CD1c-positive myeloid dendritic cell (primary cell): ENCODE data around the gene MACROD1.

Source experiments
- DNase-seq: peaks from one replicate; pipeline ENCODE4 v3.0.0-alpha.2; 2016; ENCODE audit errors: extremely low spot score

Gene MACROD1

GRCh38 chr11:64015935-64016845 is 149.7 kb downstream of the MACROD1 start:
- no peak for DNase-seq

- DNase-seq = no peak
These were observed 150.4 kb downstream of the MACROD1 start for GRCh38 chr11:64015510-64015909.

GRCh38 chr11:64014356-64014755 is 151.6 kb downstream of the MACROD1 start:
- DNase-seq = no peak

GRCh38 chr11:64013141-64013896 is 152.6 kb downstream of the MACROD1 start:
- no peak for DNase-seq

DNA sequence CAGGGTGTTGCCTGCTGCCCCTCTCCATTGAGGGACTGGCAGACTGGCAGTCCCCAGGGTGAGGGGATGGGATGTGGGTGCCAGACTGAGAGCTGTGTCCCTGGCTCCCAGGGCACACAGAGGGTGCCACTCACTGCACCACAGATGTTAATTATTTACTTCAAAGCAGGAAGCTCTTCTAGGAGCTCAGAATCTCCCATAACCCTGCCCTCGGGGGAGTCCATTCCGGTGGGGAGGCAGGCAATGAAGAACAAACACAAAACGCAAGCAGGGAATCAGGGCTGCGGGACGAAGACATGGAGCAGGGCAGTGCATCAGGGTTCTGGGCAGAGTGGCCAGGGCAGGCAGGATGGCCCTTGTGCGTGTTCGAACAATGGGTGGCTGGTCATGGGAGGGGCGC is 154.5 kb downstream of the MACROD1 start:
- no peak for DNase-seq

DNA sequence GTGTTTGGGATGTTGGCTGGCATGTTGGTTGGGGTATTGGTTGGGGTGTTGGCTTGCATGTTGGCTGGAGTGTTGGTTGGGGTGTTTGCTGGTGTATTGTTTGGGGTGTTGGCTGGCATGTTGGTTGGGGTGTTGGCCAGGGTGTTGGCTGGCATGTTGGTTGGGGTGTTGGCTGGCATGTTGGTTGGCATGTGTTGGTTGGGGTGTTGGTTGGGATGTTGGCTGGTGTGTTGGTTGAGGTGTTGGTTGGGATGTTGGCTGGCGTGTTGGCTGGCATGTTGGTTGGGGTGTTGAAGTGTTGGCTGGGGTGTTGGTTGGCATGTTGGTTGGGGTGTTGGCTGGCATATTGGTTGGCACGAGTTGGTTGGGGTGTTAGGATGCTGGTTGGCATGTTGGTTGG is 155.1 kb downstream of the MACROD1 start:
- no peak for DNase-seq

DNA sequence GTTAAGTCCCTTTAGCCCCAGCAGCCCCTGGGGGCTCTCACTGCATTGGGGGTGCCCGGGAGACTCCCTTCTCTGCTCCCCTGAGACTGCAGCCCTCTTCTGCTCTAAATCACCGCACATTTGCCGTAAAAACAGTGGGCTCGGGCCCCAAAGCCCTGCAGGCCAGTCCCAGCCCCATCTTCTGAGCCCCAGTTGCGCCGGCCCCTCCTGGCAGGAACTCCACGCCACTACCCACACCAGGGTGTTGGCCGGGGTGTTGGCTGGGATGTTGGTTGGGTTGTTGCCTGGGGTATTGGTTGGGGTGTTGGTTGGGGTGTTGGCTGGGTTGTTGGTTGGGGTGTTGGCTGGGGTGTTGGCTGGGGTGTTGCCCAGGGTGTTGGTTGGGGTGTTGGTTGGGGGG is 156.2 kb downstream of the MACROD1 start:
- DNase-seq = no peak

GRCh38 chr11:64008914-64009633 is 156.8 kb downstream of the MACROD1 start:
- no peak for DNase-seq

GRCh38 chr11:64008283-64008913 is 157.5 kb downstream of the MACROD1 start:
- DNase-seq = no peak

DNA sequence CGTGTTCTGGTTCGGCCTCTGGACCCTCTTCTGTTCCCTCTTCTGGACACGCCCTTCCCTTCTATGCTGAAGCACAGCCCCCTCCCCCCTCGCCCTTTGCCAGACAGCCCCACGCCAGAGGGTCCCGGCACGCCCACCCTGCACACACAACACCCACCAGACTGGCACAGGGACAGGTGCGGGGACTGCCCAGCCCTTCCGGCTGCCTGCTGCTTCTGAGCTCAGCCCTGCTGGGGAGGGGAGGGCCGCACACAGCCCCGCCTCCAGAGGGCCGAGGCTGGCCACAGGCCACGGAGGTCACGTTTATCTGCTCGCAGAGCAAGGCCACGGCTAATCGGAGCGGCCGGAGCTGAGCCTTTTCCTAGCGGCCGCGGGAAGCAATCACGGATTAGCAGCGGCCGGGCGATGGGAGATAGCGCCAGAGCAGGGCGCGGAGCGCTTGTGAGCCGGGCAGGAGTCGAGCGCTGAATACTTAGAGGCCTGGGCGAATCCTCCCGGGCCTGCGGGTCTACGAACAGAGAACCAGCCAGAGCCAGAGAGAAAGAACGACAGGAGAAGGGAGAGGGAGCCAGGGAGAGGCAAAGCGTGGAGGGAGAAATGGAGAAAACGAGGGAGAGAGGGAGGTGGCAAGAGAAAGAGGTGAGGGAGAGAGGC is 158.2 kb downstream of the MACROD1 start:
- DNase-seq = peak; percentile 72

DNA sequence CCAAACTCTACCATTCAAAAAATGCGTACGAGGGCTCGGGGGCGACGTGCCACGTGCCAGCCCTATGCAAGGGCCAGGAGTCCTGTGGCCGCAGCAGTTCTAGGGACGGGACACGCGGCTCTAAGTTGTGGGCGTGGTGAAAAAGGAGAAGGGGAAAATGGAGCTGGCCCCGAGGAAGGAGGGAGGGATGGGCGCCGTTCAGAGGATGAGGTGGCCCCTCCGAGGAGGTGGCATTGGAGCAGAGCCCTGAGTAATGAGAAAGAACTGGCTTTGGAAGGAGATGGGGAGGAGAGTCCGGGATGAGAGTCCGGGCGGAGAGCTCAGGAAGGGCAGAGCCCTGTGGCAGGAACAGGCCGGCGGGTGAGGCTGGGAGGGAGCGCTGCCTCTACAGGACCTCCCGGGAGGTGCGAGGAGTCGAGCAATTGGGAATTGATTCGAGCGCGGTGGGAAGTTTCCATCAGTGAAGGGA is 158.7 kb downstream of the MACROD1 start:
- DNase-seq = peak; percentile 37

- DNase-seq = no peak
These were observed 159.5 kb downstream of the MACROD1 start for GRCh38 chr11:64006398-64006797.

DNA sequence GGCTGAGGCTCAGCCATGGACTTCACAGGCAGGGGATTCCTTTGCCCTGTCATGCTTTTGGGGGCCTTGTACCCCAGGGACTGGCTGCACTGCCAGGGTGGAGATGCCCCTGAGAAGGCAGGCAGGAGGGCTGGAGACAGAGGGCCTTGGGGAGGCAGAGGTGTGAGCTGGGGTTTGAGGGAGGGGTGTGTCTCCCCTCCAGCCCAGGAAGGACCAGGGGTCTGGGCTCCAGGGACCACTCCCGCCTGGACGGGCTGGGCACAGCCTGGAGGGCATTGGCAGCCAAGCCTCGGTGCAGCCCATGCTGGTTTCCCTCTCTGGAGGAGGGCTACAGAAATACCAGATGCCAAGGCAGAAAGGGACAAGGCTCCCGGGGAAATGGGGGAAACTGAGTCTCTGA is 160.2 kb downstream of the MACROD1 start:
- DNase-seq = no peak

DNA sequence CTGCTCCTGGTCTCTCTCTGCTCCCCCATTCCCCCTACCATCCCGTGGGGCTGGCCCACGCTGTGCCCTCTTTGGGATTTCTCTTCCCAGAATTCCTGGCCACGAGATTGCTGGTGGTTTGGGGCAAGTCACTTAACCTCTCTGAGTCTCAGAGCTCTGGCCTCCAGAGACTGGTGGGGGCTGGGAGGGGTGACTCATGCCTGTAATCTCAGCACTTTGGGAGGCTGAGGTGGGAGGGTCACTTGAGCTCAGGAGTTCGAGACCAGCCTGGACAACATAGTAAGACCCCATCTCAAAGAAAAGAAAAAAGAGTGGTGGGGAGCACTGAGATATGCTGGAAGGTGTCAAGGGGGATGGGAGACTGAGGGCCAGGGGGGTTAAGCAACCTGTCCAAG is 161.3 kb downstream of the MACROD1 start:
- DNase-seq = no peak

- DNase-seq = no peak
These were observed 161.9 kb downstream of the MACROD1 start for GRCh38 chr11:64003807-64004589.

DNA sequence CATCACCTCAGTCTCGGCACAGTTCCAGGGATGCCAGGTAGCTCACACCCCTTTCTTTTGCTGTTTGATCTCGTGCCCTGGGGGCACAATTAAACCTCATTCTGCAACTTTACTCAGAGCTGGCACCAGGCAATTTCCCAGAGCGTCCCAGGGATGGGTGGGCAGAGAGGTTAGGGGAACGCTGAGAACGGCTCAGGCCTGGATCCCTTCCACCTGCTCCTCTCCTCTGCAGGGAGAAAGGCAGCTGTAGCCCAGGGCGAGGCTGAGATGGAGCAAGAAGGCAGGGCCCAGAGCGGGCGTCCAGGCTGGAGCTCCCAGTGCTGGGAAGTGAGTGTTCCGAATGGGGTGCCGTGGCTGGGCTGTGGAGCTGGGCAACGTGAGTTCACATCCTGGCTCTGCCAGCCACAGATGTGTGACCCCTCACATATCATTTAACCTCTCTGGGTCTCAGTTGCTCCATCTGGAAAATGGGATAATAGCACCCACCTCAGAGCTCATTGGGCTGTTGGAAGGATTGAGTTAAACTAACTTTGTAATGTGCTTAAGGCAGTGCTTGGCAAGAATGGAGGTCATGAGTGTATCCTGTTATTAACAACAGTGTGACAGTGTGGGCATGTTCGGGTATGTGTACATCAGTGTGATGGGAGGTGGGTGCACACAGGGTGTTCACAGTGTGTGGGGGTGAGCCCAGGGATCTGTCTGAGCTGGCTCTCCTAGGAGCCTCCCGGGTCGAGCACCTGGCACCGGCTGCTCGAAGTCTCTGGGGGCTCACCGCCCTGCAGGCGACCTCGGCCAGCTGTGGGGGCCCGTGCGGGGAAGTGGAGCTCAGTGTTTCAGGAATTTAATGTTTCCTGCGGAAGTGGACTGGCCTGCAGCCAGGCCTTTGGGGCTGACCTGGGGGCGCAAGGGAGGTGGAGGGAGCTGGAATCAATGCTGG is 164.2 kb downstream of the MACROD1 start:
- DNase-seq = no peak

- no peak for DNase-seq
These were observed 165.0 kb downstream of the MACROD1 start for GRCh38 chr11:64000740-64001483.

- peak; percentile 92 for DNase-seq
These were observed 165.7 kb downstream of the MACROD1 start for GRCh38 chr11:64000026-64000739.
